Effector memory CD4-positive, alpha-beta T cell (primary cell): ENCODE measurements around the gene KRCC1.

Experiments used
- DNase-seq, 3 donors: peaks; one replicate each; pipeline ENCODE4 v3.0.0-alpha.2; 2020
- H3K27ac ChIP-seq: 2 replicates; pipeline ENCODE4 v1.7.0; 2013; ENCODE audit warnings: mild to moderate bottlenecking, low read length, moderate library complexity; ENCODE audit not compliant: insufficient read depth, poor library complexity, severe bottlenecking
- H3K27me3 ChIP-seq: replicated peaks from 2 replicates; pipeline ENCODE4 v1.7.0; 2013; ENCODE audit warnings: mild to moderate bottlenecking, low read length; ENCODE audit not compliant: insufficient read depth, control insufficient read depth, poor library complexity, severe bottlenecking
- H3K36me3 ChIP-seq: 2 replicates; pipeline ENCODE4 v1.7.0; 2013; ENCODE audit warnings: mild to moderate bottlenecking, low read length, moderate library complexity; ENCODE audit not compliant: control insufficient read depth, insufficient read depth
- H3K4me1 ChIP-seq: 2 replicates; pipeline ENCODE4 v1.7.0; 2013; ENCODE audit warnings: low read length, mild to moderate bottlenecking; ENCODE audit not compliant: control insufficient read depth, insufficient read depth, poor library complexity, severe bottlenecking
- H3K4me3 ChIP-seq: 2 replicates; pipeline ENCODE4 v1.7.0; 2013; ENCODE audit warnings: low read length, low read depth, mild to moderate bottlenecking; ENCODE audit not compliant: insufficient read depth, poor library complexity, severe bottlenecking
- H3K9me3 ChIP-seq: 2 replicates; pipeline ENCODE4 v1.7.0; 2013; ENCODE audit warnings: mild to moderate bottlenecking, low read length, moderate library complexity; ENCODE audit not compliant: control insufficient read depth

KRCC1 gene

DNA sequence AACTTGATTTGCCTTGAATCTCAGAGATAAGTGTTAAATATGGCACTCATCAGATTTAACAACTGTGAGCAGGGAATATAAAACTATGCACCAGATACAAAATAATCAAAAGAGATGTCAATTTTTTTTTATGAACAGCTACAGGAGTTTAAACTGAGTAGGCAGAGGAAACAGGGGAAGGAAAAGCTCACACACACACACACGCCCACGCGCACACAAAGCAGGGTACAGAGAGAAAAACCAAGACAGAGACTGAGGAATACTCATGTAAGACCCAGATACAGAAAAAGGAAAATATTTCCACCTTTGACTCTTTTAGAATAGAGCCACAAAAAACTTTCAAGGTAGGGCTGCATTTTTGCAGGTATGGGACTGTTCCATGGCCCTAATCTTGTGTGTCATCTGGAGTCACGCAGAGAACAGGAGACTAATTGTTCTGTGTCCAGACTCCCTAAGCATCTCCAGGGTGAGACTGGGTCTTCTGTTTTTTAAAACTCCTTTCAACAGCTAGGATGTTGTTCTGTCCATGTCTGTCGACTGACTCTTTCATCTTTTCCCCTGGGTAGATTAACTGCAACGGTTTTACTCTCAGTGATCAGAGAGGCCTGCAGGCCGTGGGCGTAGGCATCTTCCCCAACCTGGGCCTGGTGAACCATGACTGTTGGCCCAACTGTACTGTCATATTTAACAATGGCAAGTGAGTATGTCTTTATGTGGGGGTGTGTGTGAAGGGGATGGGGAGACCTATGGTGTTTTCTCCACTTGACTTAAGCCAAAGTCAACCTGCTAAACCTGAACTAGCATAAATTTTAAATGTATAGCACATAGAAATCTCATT, 35.1 kb upstream of the KRCC1 start:
- Histone ChIP-seq H3K9me3 (no peaks in the 10 kb centered on the region), H3K27me3 (no peaks in the 10 kb centered on the region), H3K4me1 (no peaks in the 10 kb centered on the region), H3K4me3 (no peak overlapping the region), H3K36me3 (no peaks in the 10 kb centered on the region), H3K27ac (no peak overlapping the region)
- no peak for DNase-seq

DNA sequence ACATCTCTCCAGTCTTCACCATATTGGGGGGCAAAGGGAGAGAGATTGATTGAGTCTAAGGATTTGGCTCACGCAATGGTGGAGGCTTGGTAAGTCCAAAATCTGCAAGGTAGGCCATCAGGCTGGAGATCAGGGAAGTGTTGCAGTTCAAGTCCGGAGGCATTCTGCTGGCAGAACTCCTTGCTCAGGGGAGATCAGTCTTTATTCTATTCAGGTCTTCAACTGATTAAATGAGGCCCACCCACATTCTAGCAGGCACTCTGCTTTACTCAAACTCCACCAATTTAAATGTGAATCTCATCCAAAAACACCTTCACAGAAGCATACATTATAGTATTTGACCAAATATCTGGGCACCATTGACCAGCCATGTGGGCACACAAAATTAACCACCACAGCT, 33.4 kb upstream of the KRCC1 start:
- no peaks in the 10 kb centered on the region for H3K4me1 ChIP-seq
- H3K4me3 ChIP-seq = no peak overlapping the region
- no peaks in the 10 kb centered on the region for H3K27me3 ChIP-seq
- H3K36me3 ChIP-seq = no peaks in the 10 kb centered on the region
- no peaks in the 10 kb centered on the region for H3K9me3 ChIP-seq
- DNase-seq = no peak
- no peak overlapping the region for H3K27ac ChIP-seq

DNA sequence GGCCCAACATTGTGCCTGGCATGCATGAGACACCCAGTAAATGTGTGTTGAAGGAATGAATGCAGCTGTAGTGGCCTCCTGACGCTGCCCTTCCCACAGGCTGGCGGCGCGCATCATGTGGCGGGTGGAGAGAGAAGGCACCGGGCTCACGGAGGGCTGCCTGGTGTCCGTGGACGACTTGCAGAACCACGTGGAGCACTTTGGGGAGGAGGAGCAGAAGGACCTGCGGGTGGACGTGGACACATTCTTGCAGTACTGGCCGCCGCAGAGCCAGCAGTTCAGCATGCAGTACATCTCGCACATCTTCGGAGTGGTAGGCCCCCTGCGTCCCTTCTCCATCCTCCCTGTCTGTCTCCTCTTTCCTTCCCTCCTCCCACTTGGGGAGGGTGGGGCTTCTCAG, 32.2 kb upstream of the KRCC1 start:
- no peak for DNase-seq
- Histone ChIP-seq H3K9me3 (no peaks in the 10 kb centered on the region), H3K4me1 (no peaks in the 10 kb centered on the region), H3K36me3 (no peaks in the 10 kb centered on the region), H3K27ac (no peak overlapping the region), H3K4me3 (no peak overlapping the region), H3K27me3 (no peaks in the 10 kb centered on the region)

DNA sequence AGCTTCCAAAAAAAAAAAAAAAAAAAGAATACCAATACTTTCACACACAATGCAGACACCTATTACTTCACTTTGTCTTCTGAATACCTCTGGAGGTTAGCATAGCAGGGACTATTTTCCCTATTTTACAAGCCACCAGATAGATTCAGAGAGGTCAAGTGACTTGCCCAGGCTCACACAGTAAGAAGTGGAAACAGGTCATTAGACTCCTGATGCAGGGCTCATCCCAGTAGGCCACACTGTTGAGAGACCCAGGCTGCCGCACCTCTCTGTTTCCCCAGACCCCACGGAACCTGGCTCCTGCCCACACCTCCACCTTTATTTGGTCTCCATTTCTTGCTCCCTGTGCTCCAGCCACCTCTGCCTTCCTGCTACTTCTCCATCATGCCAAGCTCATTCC, 31.5 kb upstream of the KRCC1 start:
- DNase-seq = no peak
- Histone ChIP-seq H3K4me1 (no peaks in the 10 kb centered on the region), H3K9me3 (no peaks in the 10 kb centered on the region), H3K36me3 (no peaks in the 10 kb centered on the region), H3K4me3 (no peak overlapping the region), H3K27ac (no peak overlapping the region), H3K27me3 (no peaks in the 10 kb centered on the region)

DNA sequence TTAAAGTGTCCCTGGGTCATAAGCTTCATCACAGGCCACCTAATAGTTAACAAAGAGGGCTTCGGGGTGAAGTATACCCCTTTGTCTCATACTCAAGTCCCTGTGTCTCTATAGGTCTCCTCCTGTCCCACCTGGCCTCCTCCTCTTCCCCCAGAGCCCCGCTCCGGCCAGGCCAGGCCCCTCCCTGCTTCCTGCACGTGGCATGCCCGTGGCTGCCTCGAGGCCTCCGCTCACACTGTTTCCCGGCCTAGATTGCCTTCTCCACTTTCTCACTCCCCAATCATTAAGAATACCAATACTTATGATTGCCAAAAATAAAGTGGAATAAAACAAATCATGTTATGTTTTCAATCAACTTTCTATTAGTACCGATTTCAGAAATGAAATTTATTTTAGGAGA, 30.8 kb upstream of the KRCC1 start:
- no peak for DNase-seq
- H3K4me3 ChIP-seq = no peak overlapping the region
- H3K9me3 ChIP-seq = no peaks in the 10 kb centered on the region
- H3K27me3 ChIP-seq = no peaks in the 10 kb centered on the region
- no peaks in the 10 kb centered on the region for H3K36me3 ChIP-seq
- no peak overlapping the region for H3K27ac ChIP-seq
- H3K4me1 ChIP-seq = no peaks in the 10 kb centered on the region

DNA sequence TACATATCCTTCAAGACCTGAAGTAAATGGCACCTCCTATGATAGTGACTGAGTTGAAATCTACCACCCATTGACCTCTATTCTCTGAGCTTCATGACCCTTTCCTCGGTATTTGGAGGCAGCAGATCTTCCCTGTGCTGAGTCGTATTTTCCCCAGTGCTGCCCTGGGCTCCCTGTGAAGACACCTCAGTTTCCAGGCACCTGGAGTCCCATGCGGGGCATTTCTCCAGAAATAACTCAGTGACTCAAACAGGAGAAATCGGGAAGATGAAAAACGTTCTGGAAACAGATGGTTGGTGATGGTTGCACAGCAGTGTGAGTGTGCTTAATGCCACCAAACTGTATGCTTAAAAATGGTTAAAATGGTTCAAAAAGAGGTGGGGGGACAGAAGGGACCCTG, 30.0 kb upstream of the KRCC1 start:
- Histone ChIP-seq H3K27ac (no peak overlapping the region), H3K27me3 (no peaks in the 10 kb centered on the region), H3K4me3 (no peak overlapping the region), H3K36me3 (no peaks in the 10 kb centered on the region), H3K4me1 (no peaks in the 10 kb centered on the region), H3K9me3 (no peaks in the 10 kb centered on the region)
- DNase-seq = no peak

DNA sequence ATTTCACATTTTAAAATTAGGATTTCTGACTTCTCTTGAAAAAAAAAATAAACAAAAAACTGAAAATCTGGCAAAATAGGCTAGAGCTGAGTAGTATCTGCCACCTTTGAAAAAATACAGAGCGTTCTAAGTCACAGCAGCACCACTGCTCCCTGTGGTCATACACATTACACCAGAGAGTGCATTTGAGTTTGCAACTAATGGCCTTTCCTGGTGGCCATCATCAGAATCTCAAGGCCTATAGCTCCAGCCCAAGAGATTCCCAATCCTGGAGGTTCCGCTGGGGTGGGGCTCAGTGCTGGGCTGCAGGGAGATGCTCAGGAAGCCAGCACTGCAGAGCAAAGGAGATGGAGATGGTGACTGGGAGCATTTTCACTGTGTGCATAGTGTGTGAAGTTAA, 29.5 kb upstream of the KRCC1 start:
- no peaks in the 10 kb centered on the region for H3K4me1 ChIP-seq
- DNase-seq = no peak
- no peaks in the 10 kb centered on the region for H3K27me3 ChIP-seq
- H3K36me3 ChIP-seq = no peaks in the 10 kb centered on the region
- no peaks in the 10 kb centered on the region for H3K9me3 ChIP-seq
- no peak overlapping the region for H3K4me3 ChIP-seq
- H3K27ac ChIP-seq = no peak overlapping the region

DNA sequence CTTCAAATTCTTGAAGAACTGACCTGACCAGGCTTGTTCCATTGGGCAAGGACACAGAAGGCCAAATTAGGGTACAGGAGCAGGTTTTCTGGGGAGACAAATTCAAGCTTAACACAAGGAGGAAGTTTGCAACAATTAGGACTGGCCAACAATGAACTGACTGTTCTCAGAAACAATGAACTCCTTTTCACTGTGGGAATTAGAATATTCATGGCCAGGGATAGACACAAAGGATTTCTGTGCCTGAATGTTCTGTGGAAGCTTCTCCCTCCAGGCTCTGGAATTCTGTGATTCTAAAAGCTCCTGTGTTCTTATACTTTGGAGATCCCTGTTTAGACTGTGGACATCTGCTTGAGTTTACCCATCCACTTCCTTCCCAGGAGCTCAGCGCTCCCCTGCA, 27.2 kb upstream of the KRCC1 start:
- Histone ChIP-seq H3K27ac (no peak overlapping the region), H3K36me3 (no peaks in the 10 kb centered on the region), H3K4me1 (no peaks in the 10 kb centered on the region), H3K9me3 (no peaks in the 10 kb centered on the region), H3K27me3 (no peaks in the 10 kb centered on the region), H3K4me3 (no peak overlapping the region)
- DNase-seq = no peak

DNA sequence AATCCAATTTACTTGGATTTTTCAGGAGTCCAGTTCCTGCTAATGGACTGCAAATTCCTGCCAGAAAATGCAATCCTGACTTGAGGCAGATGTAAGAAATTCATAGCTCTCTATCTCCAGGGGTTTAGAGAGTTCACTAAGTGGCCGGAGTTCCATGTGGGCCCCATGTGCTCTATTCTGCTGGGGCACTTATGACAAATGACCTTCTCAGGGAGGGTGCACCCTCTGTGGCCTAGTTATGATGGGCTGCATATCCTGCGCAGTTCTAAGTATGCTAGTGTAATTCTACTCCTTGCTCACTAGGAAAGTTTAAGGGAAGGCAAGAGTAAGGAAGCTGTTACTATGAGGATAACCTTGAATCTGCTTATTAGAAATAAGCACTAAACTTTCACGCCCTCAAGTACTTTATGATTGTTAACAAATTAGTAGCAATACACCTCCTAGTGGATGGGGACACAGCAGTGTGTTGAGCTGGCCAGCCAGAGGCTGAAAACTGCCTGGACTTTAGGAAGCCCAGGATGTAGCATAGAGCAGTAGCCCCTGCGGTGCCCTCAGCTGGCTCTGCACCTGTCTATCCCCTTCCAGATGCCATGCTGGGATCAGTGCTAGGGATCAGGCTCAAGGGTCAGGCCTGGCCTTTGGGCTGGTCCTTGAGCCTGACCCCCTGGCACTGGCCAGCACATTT, 26.5 kb upstream of the KRCC1 start:
- Histone ChIP-seq H3K36me3 (no peaks in the 10 kb centered on the region), H3K4me3 (no peak overlapping the region), H3K9me3 (no peaks in the 10 kb centered on the region), H3K27me3 (no peaks in the 10 kb centered on the region), H3K4me1 (no peaks in the 10 kb centered on the region), H3K27ac (no peak overlapping the region)
- no peak for DNase-seq

DNA sequence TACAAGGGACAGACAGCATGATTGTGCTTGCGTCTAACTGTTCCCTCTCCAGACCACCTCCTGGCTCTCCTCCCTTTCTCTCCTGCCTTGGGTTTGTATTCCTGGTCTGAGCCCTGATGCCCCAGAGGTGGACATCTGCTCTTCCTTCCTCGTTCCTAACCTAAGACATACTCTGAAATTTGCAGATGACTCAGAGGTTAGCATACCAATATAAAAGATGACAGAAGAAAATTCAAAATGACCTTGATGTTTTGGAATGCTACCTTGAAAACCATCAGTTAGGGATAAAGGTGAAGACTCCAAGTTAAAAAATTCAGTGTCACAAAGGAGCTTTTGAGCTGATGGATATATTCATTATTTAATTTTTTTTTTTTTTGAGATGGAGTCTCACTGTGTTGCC, 25.0 kb upstream of the KRCC1 start:
- H3K27ac ChIP-seq = no peak overlapping the region
- H3K9me3 ChIP-seq = no peaks in the 10 kb centered on the region
- H3K4me1 ChIP-seq = no peaks in the 10 kb centered on the region
- H3K4me3 ChIP-seq = no peak overlapping the region
- no peak for DNase-seq
- H3K27me3 ChIP-seq = no peaks in the 10 kb centered on the region
- no peaks in the 10 kb centered on the region for H3K36me3 ChIP-seq
